Stimulated activated CD8-positive, alpha-beta memory T cell treated with anti-CD3 and anti-CD28 coated beads, Interleukin-15, amount 100 ng/mL, for 1 hour (primary cell): ENCODE data around the gene RFT1.
A peak's percentile ranks its signal among the peaks of the same experiment; 100 is the strongest.

Source experiments
- DNase-seq: peaks from one replicate; pipeline ENCODE4 v3.0.0-alpha.2; 2020; ENCODE audit warnings: low read depth

RFT1 gene

GRCh38 chr3:53126601-53127000, 3.6 kb downstream of the RFT1 start:
- no peak for DNase-seq

DNA sequence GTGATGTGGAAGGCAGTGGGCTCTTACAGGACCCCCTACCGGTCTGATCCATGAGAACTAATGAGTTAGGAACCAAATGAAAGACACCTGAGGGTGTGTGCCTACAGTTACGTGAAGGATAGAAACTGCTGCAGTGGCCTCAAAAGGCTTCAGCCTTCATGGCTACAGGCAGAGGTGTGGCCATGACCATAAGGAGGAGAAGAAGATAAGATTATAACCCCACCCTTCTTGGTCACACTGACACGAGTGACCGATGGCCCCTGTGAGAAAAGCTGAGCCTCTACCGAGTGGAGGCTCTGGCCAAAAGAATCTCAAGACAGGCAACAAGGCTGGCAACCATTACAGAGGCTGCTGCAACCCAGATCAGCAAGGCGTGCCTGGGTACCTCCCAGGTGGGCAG, 6.3 kb downstream of the RFT1 start:
- DNase-seq = no peak

DNA sequence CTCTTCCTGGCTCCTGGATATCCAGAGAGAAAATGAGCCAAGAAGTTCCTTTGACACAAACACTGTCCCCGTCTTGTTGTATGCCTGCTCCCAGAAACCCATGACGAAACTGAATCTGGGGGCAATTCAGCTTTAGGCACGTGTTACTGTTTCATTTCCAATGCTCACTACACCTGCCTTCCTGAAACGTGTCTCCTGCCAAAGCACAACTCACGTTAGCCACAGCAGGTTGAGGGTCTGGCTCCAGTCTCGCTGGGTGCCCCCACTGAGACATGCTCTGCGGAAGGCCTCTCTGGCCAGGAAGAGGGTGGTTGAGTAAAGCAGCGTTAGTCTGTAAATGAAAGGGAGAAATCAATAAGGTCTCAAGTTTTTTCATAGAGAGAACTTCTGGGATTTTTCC, 6.7 kb downstream of the RFT1 start:
- DNase-seq = no peak

DNA sequence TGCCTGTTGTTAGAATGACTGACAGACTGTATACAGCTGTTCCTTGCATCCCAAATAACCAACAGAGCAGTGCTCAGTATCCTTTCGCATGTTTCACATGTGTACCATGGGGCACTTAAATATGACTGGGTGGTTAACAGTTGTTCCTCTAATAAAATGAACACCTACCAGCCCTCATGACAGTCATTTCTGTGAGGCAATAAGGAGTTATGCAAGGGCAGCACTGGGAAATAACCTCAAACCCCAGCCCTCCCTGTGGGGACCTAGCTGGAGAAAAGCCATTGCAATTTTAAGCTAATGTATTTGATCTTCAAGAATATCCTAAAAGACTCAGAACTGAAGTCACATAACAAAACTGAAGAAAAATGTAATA, 7.3 kb downstream of the RFT1 start:
- no peak for DNase-seq

- DNase-seq = no peak
These were observed 7.8 kb downstream of the RFT1 start for GRCh38 chr3:53122255-53122932.

DNA sequence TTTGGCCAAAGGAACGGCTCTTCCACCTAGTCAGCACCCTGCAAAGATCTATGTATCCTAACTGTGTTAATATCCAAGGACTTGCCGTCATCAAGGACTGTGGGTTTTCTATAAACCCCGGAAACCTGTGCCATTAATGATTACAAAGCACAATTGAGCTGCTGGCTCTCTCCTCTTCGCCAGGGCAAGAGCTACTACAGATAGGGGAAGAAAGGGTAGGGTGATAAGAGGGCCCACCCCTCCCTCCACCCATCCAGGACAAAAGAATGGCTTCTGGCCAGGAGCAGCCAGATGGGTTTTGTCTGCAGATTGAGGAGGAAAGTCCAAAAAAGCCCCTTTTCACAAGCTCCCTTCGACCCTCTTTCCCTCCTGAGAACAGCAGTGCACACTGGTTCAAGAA, 9.9 kb downstream of the RFT1 start:
- DNase-seq = no peak

DNA sequence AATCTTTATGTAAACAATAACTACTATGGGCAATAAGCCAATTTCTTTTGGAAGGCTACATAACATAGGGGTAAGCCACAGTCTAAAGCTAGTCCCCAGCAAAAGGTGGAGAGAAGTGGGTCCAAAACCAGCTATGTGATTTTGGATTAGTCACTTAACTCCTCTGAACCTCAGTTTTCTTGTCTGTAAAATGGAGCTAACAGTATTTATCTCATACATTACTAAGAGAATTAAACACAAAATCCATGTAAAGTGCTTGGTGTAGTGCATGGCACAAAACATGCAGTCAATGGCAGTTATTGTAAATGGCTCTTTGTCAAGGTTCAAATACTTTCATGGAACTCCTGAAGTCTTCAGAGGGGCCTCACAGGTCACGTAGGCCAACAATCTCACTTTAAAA, 13.3 kb downstream of the RFT1 start:
- no peak for DNase-seq

- no peak for DNase-seq
These were observed 15.7 kb downstream of the RFT1 start for GRCh38 chr3:53114412-53115074.

DNA sequence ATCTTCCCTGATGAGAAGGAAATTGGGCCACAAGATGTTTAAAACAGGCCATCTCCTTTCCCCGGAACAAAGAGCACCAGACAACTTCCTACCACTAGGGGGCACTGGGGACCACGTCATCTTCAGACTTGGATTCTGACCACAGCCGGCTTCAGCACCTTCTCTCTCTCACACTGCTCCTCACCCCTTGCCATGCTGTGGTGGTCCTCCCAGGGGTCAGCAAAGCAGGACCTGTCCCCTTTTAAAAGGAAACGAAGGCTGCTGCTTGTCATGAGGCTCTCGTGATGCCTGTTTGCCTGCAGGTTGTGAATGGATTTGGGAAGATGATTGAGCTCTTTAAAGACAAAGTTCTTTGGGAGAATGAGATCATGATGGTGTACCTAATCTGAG, 16.2 kb downstream of the RFT1 start:
- DNase-seq = peak; percentile 69

DNA sequence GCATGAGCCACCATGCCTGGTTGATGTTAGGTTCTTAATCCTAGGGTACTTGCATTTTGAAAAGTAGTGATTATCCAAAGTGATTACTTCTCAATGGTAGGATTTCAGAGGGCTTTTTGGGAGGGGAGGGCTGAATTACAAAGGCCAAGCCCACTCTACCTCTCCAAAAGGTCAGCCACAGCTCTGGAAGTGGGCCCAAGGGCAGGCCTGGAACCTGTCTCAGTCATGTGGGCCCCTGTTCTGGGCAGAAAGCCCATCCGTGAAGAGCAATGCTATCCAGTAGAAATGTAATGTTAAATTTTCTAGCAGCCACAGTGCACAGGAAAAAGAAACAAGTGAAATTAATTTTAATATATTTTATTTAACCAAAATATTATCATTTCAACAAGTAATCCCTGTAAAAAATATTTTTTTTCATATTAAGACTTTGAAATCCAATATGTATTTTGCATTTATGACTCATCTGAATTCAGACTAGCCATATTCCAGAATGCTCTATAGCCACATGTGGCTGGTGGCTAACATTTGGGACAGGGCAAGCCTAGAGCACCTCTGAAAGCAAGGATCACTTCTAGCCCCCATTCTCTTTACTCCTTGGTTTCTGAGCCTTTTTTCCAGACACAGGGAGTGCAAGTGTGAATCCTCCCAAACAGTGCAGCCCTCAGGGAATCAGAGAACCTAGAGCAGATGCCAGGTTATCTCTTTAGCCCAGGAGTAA, 16.8 kb downstream of the RFT1 start:
- DNase-seq = no peak

GRCh38 chr3:53111822-53112221, 18.4 kb downstream of the RFT1 start:
- DNase-seq = no peak

DNA sequence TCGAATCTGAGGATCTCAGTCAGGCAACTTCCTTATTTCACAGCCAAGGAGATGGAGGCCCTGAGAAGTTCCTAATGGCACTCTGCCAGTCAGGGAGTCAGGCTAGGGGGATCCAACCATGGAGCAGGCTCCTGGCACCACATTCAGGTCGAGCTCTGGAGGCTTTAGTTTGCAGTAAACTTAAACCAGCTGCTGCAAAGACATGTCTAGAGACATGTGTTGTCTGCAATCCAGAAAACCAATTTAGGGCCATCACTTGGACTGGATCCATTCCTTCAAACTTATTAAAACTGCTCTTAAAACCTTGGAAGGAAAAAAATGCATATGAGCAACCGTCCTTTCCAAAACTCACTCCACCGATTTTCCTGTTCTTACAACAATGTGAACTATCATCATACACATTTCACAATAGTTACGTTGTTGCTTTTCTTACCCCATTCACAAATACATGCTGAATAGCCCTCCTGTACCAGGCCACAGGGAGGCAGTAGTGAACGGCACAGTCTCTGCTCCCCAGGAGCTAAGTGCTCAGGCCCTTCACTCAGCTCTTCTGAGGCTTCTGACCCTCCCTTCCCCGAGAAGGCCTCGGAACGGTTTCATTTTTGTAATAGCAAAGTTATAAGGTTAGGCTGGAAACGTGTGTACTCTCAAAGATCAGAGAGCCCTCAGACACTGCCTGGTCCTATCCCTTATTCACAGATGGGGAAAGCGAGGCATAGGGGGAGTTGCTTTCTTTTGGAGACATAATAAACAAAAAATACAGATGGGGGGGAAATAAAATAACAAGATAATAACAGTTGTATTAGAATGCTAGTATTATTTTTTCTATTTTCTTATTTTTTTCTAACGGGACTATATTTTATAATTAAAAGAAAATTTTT, 20.1 kb downstream of the RFT1 start:
- DNase-seq = no peak

- DNase-seq = no peak
These were observed 21.0 kb downstream of the RFT1 start for GRCh38 chr3:53109190-53109589.

DNA sequence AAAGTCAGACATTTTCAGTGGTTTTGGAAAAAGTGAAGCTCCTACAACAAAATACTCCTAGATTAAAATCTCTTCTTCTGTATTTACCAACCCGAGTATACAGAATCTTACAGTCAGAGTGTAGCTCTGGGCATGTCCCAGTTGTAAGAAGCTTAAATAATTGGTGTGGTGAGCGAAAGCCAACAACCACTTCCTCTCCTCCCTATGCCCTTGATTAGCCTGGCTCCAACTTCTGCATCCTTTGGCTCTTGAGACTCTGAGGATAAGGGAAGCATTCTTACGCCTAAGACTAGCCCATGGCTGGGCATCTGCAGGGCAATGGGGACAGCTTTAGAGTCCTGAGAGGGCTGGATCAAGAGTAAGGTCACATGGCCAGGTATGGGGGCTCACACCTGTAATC, 25.5 kb downstream of the RFT1 start:
- DNase-seq = no peak

DNA sequence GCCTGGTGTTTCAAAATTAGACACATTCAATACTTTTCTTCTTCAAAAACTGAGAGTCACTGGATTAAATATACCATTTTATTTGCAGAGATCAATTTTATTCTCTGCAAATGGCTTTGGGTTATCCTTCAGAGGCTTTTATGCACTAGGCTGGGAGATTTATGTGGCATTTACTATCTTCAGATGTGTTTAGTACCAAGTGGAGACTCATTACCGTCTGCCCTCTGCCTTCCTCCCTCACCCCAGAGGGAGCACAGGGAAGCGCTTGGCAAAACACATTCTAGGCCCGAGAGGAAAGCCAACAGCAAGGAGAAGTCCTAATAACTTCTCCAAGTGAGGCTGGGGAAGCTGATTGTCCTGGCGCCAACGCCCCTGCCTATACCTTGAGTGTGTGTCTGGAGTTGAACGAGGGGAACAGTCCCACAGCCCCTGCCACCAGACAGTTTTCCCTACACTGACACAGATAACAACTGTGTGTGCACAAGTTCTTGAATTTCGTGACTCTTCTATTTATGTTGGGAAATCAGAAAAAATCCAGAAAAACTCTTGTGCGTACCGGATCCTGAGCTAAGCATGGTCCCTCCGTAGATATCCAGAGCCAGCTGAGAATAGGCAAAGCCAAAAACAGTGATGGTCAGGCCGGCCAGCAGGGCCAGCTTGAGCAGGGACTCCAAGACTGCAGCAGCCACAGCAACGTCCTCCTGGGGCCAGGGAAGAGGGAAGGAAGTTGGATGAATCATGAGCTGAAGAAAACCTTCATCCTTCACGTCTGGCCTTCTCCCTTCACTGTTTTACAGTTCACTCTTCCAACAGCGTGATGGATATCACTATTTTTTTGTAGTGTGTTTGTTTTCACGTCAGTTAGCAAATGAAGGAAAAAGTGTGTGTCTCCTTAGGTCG, 26.6 kb downstream of the RFT1 start:
- DNase-seq = no peak

- DNase-seq = no peak
These were observed 27.6 kb downstream of the RFT1 start for GRCh38 chr3:53102601-53103147.

GRCh38 chr3:53101956-53102355, 28.3 kb downstream of the RFT1 start:
- no peak for DNase-seq

- DNase-seq = no peak
These were observed 29.3 kb downstream of the RFT1 start for GRCh38 chr3:53100818-53101466.

DNA sequence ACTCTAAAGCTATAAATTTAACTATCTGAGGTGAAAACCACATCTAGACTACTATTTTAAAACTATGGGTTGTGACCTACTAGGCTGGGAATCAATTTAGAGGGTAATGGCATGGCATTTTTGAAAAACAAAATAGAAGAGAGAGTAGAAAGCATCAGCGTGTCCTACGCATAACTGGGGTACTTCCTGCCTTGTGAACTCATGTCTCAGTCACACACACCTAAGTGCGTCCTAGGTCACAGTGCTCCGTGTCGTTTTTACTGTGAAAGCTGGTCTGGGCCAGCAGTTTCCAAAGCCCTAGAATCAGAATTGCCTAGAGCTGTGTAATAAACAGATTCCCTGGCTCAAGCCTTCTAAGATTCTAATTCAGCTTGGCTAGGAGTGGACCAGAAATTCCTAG, 32.3 kb downstream of the RFT1 start:
- DNase-seq = no peak

- DNase-seq = no peak
These were observed 37.3 kb downstream of the RFT1 start for GRCh38 chr3:53092942-53093341.

DNA sequence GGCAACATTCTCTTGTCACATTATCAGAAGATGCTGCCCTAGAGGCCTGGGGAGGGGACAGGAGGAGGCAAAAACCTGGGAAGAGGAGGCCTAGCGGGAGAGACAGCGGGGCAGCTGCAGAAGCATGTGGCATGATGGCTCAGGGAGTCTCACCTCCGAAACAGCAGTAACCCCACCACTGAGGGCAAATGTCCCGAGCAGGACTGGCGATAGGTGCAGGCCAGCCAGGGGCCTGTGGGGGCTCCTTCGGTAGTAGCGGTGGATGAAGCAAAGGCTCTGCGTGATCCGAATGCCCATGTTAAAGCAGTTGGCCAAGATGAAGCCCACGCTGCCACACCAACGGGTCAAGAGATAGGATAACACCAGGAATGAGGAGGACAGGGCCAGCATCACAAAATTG, 38.0 kb downstream of the RFT1 start:
- DNase-seq = no peak
